Sigmoid colon (tissue), 4 donors: ENCODE measurements around the gene C1R.

Experiments used
- CTCF ChIP-seq, 4 experiments: fragments of 450-650 bp in 3 of 4; fragments of 200-600 bp in 1 of 4; IDR thresholded peaks; one replicate each; pipeline ENCODE4 v1.5.1; 2016 to 2019; ENCODE audit warnings: antibody characterized with exemption in 4 of 4, mild to moderate bottlenecking in 3 of 4, moderate library complexity in 2 of 4
- POLR2AphosphoS5 ChIP-seq, 4 donors: sonication (generic); formaldehyde crosslinking; IDR thresholded peaks; one replicate each; pipeline ENCODE4 v1.6.1; 2017; ENCODE audit warnings: antibody characterized with exemption in 4 of 4

GRCh38 chr12:7083125-7083524 lies 9.1 kb downstream of the C1R start:
- TF ChIP-seq CTCF (IDR thresholded peaks at IDR 0.05) = no peak
- no peak for TF ChIP-seq POLR2AphosphoS5 (IDR thresholded peaks at IDR 0.05)
